A549 (cell line): ENCODE results near the gene DYNC2I2.

ENCODE experiments used
- CHD2 ChIP-seq: fragments of 150-350 bp; IDR thresholded peaks from 2 replicates; pipeline ENCODE4 v1.6.1; 2014; ENCODE audit warnings: low read length; ENCODE audit not compliant: partially characterized antibody
- EP300 ChIP-seq, 2 experiments: fragments of >200 bp; sonication (Bioruptor Twin); formaldehyde crosslinking; IDR thresholded peaks; 2 replicates in 1 of 2; 3 replicates in 1 of 2; pipeline ENCODE4 v1.6.1; 2016 to 2017
- JUN ChIP-seq, 2 experiments: fragments of >200 bp; sonication (Bioruptor Twin); formaldehyde crosslinking; IDR thresholded peaks; 2 replicates in 1 of 2; 3 replicates in 1 of 2; pipeline ENCODE4 v1.6.1; 2016 to 2017
- KDM5A ChIP-seq: fragments of 200-600 bp; sonication (generic); IDR thresholded peaks from 2 replicates; pipeline ENCODE4 v1.6.1; 2016; ENCODE audit warnings: antibody characterized with exemption, mild to moderate bottlenecking
- MAZ ChIP-seq: fragments of 150-350 bp; IDR thresholded peaks from 2 replicates; pipeline ENCODE4 v1.6.1; 2014; ENCODE audit warnings: antibody characterized with exemption, low read depth, low read length, borderline replicate concordance
- NPAS2 ChIP-seq: fragments of 250-450 bp; sonication (Bioruptor Pico); IDR thresholded peaks from 2 replicates; pipeline ENCODE4 v1.8.0; 2022; ENCODE audit warnings: mild to moderate bottlenecking, moderate library complexity, borderline replicate concordance
- POLR2A ChIP-seq: IDR thresholded peaks from 2 replicates; pipeline ENCODE4 v1.6.1; 2012; ENCODE audit warnings: mild to moderate bottlenecking, low read length
- POLR2AphosphoS2 ChIP-seq: conservative IDR thresholded peaks from 2 replicates; pipeline ENCODE4 v1.6.1; 2012; ENCODE audit warnings: low read length, improper control_type of control experiment, inconsistent platforms
- RAD21 ChIP-seq, 2 experiments: fragments of >200 bp in 1 of 2; sonication (Bioruptor Twin) in 1 of 2; formaldehyde crosslinking in 1 of 2; IDR thresholded peaks in 1 of 2; conservative IDR thresholded peaks in 1 of 2; 2 replicates in 1 of 2; 3 replicates in 1 of 2; pipeline ENCODE4 v1.6.1; 2012 to 2018; ENCODE audit warnings: inconsistent platforms in 1 of 2
- SMC3 ChIP-seq: fragments of >200 bp; sonication (Bioruptor Twin); formaldehyde crosslinking; IDR thresholded peaks from 3 replicates; pipeline ENCODE4 v1.6.1; 2018; ENCODE audit warnings: inconsistent platforms
- TF ChIP-seq, protein P1 (sequence below): fragments of >200 bp; sonication (Bioruptor Twin); formaldehyde crosslinking; IDR thresholded peaks from 3 replicates; pipeline ENCODE4 v1.5.1; 2016
- TF ChIP-seq, protein P2 (sequence below): fragments of 450-650 bp; IDR thresholded peaks from 2 replicates; pipeline ENCODE4 v1.6.1; 2014; ENCODE audit warnings: antibody characterized with exemption

DNA sequence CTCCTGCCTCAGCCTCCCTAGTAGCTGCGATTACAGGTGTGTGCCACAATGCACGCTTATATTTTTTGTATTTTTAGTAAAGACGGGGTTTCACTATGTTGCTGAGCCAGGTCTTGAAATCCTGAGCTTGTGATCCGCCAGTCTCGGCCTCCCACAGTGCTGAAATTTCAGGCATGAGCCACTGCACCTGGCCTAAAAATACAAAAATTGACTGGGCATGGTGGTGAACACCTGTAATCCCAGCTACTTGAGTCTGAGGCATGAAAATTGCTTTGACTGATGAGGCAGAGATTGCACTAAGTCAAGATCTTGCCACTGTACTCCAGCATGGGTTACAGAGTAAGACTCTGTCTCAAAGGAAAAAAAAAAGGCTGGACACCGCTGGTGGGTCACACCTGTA is 13.1 kb upstream of the DYNC2I2 start:
- TF ChIP-seq CHD2 (no peak), POLR2A (no peak), POLR2AphosphoS2 (no peak), MAZ (no peak), RAD21 (conservative IDR thresholded peaks at IDR 0.05 in 1 of 2, IDR thresholded peaks at IDR 0.05 in 1 of 2) (no peak), KDM5A (no peak), SMC3 (no peak), JUN (IDR thresholded peaks at IDR 0.05) (no peak), EP300 (IDR thresholded peaks at IDR 0.05) (no peak), NPAS2 (CRISPR knock-in tag) (no peak)
- TF ChIP-seq, protein P1, sequence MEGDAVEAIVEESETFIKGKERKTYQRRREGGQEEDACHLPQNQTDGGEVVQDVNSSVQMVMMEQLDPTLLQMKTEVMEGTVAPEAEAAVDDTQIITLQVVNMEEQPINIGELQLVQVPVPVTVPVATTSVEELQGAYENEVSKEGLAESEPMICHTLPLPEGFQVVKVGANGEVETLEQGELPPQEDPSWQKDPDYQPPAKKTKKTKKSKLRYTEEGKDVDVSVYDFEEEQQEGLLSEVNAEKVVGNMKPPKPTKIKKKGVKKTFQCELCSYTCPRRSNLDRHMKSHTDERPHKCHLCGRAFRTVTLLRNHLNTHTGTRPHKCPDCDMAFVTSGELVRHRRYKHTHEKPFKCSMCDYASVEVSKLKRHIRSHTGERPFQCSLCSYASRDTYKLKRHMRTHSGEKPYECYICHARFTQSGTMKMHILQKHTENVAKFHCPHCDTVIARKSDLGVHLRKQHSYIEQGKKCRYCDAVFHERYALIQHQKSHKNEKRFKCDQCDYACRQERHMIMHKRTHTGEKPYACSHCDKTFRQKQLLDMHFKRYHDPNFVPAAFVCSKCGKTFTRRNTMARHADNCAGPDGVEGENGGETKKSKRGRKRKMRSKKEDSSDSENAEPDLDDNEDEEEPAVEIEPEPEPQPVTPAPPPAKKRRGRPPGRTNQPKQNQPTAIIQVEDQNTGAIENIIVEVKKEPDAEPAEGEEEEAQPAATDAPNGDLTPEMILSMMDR, result no peak
- TF ChIP-seq, protein P2, sequence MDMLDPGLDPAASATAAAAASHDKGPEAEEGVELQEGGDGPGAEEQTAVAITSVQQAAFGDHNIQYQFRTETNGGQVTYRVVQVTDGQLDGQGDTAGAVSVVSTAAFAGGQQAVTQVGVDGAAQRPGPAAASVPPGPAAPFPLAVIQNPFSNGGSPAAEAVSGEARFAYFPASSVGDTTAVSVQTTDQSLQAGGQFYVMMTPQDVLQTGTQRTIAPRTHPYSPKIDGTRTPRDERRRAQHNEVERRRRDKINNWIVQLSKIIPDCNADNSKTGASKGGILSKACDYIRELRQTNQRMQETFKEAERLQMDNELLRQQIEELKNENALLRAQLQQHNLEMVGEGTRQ, result no peak
